GM21717 (cell line): Measurements from ENCODE around the gene CDC42BPA.
"Not testable (repeated sequence)": the region's sequence is repeated elsewhere in the genome, so short reads cannot be mapped to it uniquely, and the experiment has no call there.

ENCODE experiments used
- ATAC-seq: cut with Tn5 transposase; IDR thresholded peaks from one replicate; pipeline ENCODE4 v1.9.1; 2021; ENCODE audit warnings: mild to moderate bottlenecking, moderate library complexity; ENCODE audit not compliant: unreplicated experiment

The CDC42BPA gene, protein sequence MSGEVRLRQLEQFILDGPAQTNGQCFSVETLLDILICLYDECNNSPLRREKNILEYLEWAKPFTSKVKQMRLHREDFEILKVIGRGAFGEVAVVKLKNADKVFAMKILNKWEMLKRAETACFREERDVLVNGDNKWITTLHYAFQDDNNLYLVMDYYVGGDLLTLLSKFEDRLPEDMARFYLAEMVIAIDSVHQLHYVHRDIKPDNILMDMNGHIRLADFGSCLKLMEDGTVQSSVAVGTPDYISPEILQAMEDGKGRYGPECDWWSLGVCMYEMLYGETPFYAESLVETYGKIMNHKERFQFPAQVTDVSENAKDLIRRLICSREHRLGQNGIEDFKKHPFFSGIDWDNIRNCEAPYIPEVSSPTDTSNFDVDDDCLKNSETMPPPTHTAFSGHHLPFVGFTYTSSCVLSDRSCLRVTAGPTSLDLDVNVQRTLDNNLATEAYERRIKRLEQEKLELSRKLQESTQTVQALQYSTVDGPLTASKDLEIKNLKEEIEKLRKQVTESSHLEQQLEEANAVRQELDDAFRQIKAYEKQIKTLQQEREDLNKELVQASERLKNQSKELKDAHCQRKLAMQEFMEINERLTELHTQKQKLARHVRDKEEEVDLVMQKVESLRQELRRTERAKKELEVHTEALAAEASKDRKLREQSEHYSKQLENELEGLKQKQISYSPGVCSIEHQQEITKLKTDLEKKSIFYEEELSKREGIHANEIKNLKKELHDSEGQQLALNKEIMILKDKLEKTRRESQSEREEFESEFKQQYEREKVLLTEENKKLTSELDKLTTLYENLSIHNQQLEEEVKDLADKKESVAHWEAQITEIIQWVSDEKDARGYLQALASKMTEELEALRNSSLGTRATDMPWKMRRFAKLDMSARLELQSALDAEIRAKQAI (N-terminal part only)

DNA sequence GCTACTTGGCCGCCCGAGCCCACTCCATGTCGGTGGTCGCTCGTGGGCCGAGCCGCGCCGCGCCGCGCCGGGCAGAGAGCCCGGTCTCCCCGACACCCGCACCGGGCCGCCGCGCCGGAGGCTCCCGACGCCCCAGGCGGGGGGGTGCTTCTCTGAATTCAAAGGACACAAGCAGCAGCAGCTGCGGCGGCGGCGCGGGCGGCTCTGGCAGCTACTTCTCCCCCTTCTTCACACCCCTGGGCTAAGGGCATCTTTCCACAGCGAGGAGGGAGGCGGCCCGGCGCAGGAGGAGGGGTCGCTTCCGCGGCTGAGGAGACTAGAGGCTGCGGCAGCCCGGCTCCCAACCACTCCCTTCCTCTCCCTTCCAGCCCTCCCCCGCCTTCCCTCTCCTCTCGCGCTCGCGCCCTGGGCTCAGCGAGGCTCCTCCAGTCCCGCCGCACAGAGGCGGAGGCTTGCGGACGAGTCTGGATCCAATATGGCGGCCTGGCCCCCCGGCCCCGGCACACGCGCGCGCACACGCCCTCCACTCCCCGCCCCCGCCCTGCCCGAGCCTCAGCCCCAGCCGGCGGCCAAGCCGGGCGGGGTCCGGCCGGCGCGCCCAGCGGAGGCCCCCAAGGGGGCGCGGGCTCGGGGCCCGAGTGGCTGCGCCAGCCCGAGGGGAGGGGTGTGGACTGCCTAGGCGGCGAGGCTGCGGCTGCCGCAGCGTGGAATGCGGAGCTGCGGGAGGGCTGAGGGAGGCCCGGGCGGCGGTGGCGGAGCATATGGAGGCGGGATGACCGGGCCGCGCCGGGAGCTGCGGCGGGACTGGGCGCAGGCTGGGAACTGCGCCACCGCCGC lies at the start of gene CDC42BPA:
CDC42BPA (minus strand) TSS at position 477 of the 837 bp plus-strand sequence. CDS start 1,310 bp downstream, outside the sequence.
- ATAC-seq = no peak

DNA sequence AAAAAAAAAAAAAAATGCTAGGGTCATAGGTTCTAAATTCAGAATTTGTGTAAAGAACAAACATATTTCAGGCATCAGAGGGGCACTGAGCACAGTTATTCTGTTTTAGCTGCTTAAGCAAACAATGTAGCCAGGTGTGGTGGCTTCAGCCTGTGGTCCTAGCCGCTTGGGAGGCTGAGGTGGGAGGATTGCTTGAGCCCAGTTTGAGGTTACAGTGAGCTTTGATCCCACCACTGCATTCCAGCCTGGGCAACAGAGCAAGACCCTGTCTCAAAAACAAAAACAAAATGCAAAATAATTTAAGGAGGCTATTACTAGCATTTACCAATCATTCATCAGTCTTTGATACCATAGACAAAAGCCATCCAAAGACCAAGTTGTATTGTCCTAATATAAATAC lies 49.7 kb upstream of the CDC42BPA start:
- no peak for ATAC-seq

DNA sequence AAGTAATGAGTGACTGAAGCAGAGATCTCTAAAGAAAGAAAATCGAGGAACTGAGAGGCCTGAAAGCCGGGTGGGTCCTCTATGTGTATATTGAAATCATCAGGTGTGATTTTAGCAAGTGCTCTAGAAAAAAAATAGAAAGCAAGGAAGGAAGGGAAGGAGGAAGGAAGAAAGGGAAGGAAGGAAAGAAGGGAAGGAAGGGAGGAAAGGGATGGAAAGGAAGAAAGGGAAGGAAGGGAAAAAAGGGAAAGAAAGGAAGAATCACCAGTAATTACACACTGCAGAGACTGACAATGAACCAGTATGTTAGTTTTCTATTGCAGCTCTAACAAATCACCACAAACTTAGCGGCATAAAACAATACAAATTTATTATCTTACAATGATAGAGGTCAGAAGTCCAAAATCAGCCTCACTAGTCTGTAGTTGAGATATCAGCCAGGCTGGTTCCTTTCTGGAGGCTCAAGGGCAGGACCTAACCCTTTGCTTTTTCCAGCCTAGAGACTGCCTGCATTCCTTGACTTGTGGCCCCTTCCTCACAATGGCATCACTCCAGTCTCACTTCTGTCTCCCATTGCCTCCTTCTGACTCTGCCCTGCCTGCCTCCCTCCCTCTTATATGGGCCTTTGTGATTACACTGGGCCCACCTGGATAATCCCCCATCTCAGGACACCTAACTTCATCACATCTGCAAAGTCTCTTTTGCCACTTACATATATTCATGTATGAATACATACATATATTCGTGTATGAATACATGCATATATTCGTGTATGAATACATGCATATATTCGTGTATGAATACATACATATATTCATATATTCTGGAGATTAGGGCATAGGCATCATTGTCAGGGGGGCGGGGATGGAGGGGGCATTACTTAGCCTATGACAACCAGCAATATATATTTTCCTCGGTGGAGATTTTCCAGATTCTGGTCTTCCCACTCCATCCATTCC lies 47.5 kb upstream of the CDC42BPA start:
- ATAC-seq = no peak

DNA sequence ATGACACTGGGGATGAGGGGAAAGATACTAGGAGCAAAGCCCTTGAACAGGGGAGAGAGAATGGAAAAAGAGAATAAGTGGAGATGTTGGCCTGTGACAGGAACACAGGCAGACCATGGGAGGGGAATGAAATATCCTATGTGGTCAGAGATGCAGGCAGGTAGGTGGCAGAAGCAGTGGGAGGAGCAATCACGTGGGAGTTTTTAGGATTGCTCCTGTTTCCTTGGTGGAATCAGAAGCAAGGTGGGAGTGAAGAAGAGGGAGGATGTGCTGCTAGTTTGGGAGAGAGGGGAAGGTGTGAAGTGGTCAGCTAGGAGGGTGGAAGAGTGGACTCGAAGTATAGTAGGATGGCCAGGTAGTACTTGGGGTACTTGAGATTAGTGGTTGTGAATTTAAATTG lies 46.4 kb upstream of the CDC42BPA start:
- no peak for ATAC-seq

DNA sequence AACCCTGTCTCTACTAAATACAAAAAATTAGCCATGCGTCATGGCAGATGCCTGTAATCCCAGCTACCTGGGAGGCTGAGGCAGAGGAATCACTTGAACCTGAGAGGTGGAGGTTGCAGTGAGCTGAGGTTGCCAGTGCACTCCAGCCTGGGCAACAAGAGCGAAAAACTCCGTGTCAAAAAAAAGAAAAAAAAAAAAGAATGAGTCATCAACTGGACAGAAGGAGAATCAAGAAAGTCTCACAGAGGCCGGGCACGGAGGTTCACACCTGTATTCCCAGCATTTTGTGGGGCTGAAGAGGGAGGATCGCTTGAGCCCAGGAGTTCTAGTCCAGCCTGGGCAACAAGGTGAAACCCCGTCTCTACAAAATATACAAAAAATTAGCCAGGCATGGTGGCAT lies 45.5 kb upstream of the CDC42BPA start:
- no peak for ATAC-seq

DNA sequence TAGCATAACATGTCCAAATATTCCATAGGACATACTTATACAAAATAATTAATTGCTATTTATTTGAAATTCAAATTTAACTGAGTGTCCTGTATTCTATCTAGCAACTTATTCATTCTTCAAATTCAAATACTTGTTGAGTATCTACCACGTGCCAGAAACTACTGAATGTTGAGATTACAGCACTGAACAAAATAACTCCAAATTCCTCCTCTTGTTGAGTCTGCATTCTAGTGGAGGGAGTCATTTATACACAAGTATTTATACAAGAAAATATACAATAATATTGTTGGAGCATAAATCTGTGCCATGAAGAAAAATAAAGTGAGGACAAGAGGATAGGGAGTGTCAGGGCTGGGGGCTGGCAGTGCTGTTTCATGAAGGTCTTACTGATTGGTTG lies 43.7 kb upstream of the CDC42BPA start:
- ATAC-seq = no peak

DNA sequence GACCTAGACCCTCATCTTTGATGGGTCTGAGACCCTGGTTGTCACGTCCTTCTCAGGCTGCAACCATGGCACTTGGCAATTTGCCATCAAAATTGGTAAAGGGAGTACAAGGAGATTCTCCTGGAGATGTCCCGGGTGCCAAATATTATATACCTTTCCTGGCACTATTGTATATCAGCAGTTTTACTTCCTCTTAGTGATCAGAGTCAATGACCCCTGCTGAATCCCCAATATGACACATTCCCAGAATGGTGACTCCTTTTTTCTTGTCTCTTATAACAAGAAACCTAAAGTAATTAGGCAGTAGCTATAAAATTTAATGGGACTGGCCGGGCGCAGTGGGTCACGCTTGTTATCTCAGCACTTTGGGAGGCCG lies 39.6 kb upstream of the CDC42BPA start:
- no peak for ATAC-seq

DNA sequence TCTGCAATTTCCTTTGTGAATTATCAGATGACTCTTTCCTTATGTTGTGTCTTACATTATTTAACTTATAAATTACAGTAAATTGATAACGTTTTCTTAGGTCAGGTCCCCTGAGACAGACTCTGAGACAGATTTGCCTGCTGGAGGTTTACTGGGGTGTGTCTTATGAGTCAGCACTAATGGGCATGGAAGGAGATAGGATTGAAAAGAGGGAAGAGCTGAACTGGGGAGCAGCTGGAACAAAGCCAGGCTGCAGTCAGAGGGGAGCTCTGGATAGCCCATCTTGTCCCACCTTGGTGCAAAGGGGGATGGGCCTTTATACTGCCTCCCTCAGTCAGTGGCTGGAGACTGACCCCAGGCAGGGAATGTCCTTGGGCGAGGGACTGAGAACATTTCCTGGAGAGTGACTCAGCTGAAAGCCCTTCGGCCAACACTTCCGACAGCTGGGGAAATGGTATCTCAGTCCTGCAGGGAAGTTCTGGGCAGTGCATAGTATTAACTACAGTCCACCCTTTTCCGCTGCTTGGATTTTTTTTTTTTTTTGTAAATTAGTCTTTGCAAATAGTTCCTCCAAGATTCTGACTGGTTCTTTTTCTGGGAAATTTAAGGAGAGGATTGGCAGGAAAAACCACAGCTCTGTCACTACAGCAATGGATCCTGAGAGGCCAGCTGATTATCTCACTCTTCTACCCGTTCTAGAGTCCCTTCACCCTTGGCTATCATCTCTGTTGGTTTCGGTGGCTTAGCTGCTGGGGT lies 39.1 kb upstream of the CDC42BPA start:
- no peak for ATAC-seq

DNA sequence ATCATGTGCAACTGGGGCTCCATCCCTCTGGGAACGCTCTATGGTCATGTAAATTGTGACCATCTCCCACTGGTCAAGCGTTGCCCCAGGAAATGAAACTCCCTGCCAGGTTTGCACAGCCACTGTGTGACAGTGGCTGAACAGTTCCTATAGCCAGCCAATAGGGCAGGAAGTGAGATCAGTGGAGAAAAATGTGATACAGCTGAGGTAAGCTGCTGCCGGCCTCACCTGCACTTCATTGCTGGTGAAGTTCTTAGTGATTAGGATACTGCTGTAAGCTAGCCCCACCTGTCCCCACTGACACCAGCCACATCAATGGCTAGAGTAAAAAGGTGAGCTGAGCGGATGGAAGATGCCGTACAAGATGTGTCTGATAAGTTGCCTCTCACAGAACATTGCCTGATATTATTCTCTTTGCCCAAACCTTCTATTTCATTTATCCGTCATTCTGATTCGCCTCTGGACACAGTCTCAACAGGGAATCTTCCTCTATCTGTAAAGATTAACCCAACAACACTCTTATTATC lies 38.4 kb upstream of the CDC42BPA start:
- ATAC-seq = no peak

DNA sequence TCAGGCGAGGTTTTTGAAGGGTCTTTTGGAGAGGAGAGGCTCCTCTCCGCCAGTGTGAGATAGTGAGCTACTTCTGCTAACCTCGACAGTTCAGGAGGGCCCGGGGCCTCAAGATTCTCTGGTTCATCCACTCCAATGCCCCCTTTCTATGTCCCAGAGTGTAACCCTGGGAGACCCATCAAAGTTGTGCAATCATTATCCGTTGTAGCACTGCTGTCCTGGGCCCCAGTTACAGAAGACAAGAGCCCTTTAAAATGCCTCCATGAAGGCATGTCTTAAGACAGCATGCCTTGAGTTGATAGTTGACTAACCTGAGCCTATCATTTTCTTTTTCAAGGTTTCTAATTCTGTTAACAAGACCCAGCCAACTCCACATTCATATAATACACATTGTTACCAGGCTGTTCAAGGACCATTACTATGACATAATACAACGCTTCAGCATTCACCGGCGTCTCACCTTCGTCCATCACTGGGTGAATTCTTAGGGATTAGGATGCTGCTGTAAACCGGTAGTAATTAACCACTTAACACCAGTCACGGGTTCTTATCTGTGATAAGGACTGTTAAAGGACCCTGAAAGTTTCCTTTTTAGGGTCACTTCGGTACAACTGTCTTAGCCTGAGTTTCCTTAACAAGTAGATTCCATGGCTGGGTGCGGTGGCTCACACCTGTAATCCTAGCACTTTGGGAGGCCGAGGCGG lies 37.4 kb upstream of the CDC42BPA start:
- ATAC-seq = no peak

DNA sequence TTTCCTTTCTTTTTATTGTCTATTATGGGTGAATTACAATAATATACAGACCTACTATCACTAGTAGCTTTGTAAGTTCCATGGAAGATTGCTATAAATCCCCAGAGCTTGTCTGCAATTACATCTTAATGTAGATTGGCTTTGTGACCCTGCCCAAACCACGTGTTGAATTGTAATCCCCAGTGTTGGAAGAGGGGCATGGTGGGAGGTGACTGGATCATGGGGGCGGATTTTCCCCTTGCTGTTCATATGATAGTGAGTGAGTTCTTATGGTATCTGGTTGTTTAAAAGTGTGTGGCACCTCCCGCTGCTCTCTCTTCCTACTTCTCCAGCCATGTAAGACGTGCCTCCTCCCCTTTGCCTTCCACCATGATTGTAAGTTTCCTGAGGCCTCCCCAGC lies 34.9 kb upstream of the CDC42BPA start:
- ATAC-seq = no peak

DNA sequence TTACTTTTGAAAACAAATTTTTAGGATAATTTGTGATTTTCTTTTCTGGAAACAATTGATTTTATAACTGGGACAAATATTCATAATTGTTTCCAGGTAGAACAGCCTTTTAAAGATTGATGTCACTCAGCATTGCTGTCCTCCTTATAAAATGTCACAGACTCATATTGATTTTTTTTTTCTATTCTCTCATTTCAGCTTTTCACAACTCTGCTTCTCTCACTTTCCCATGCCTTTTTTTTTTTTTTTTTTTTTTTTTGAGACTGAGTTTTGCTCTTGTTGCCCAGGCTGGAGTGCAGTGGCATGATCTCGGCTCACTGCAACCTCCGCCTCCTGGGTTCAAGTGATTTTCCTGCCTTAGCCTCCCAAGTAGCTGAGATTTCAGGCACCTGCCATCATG lies 33.9 kb upstream of the CDC42BPA start:
- ATAC-seq = not testable (repeated sequence)

DNA sequence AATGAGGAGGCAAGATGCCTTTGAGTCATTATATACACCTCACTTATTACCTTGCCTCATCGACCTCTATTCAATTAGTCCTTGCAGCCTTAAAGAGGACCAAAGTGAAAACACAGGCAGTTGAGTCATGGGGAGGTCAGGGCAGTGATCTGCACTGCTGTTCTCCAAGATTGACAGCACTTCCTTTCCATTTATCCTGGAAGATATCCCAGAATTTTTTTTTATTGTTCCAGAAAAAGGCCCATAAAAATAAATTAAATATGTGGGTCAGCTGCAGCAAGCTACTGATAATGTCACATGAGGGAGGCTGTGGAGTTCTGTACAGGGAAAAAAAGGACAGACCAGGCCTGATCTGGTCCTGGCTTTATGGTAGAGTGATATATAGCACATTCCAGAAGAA lies 33.2 kb upstream of the CDC42BPA start:
- no peak for ATAC-seq

DNA sequence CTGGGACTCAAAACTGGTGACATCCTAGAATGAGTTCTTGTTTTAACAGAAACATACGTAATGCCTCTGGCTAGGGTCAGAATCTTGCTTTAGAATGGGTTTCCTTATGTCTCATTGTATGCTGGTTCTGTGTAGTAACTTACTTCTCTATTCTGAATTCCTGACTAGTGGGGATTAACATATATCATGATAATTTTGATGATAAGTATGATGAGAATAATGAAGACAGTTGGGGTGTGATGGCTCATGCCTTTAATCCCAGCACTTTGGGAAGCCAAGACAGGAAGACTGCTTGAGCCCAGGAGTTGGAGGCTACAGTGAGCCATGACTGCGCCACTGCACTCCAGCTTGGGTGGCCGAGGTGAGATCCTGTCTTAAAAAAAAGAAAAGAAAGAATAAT lies 31.7 kb upstream of the CDC42BPA start:
- ATAC-seq = no peak

DNA sequence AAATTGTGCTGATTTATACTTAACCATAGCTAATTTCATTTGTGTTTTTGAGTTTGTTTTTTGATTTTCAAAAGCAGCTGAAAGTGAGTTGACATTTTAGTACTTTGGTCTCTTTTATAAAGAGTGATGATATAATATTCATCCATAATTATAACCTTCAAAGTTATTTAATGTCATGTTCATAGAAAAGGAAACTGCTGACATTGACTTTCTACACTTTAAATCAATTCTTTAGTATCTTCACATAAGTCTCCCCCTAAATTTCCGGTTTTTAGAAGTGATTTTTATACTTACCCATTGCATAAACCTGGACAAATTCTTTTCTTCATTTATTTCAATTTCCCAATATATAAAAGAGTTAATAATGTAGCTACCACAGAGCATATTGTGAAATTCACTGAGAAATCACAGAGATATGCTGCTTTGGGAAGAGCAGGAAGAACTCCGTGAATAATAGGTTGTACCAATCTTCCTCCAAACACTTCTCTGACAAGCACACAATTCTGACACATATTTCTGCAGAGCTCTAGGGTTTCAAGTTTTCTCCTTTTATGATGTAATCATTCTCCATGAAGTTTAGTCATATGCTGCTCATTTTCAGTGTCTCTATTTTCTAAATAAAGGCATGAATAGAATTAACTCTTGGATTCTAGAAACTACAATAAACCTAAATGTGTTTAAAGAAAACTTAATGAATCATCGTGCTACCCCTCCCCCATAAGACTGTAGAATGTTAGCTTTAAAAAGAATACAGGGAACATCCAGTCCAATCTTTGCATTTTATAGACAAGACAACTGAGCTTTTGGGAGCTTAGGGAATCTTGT lies 25.6 kb upstream of the CDC42BPA start:
- ATAC-seq = no peak

DNA sequence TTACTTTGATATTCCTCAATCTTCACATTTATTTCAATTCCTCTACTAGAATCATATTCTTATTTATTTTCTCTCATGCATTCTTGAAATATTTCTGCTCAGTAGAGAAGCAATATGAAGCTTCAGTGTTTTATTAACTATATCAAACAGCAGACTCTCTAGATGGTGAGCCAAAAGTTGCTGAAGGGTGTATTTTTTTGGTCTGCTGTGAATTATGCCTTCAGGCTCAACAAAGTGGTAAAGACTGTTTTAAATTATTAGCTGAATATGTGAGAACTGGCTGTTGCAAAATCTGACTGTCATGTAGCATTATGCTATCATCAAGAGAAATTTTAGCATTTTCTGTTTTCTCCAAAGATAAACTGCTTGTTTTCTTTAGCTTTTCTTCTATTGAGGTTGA lies 24.9 kb upstream of the CDC42BPA start:
- ATAC-seq = no peak

DNA sequence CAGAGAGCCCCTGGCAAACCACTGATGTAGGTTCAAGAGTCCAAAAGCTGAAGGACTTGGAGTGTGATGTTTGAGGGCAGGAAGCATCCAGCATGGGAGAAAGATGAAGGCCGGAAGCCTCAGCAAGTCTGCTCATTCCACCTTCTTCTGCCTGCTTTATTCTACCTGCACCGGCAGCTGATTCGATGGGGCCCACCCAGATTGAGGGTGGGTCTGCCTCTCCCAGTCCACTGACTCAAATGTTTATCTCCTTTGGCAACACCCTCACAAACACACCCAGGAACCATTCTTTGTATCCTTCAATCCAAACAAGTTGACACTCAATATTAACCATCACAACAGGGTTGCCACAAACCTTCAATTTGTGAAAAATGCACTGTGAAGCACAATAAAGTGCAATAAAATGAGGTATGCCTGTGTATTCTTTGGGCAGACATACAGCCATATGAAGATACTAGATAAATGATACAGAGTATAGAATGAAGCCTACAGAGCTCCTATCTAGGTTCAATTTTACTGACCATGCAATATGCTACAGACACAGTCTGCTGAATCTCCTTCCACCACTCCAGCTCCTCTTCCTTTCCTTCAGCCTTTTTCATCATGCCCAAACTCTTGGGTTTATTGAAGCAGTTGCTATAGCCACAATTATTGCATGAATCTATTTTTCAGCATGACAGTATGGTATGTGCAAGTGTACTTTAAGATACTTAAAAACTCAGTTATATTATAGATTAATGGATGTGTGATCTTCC lies 24.0 kb upstream of the CDC42BPA start:
- no peak for ATAC-seq
